HG03139 (cell line): ENCODE results near the gene OXGR1.
"Not testable (repeated sequence)": the region's sequence is repeated elsewhere in the genome, so short reads cannot be mapped to it uniquely, and the experiment has no call there.

Source experiments
- ATAC-seq: cut with Tn5 transposase; IDR thresholded peaks from one replicate; pipeline ENCODE4 v1.9.1; 2021; ENCODE audit not compliant: unreplicated experiment

The OXGR1 gene

DNA sequence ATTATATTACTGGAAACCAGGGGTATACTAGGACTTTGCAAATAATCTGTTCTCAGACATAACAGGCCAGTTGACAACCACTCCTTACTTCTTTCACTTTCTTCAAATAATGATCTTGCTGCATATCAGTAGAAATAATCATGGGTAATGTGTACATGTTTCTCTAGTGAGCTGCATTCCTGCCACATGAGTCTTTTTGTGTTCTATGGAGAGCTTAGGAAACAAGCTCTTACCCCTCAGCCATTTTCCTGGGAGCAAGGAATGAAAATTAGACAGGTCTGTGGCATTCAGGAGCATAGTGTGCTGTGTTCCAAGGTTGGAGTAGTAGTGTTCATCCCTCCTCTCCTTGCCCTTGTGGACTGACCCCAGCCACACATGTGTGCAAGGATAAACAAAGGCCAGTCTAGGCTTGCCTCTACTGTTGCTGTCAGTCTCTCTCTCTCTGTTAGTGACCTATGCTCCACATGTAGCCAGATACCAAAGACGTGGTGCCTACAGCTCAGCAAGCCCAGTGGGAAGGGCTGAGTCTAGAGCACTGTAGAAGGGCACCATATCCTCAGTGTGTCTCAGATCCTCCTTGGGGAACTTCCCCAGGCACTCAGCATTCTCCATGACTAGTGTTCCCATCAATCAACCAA lies 11.5 kb upstream of the OXGR1 start:
- no peak for ATAC-seq

DNA sequence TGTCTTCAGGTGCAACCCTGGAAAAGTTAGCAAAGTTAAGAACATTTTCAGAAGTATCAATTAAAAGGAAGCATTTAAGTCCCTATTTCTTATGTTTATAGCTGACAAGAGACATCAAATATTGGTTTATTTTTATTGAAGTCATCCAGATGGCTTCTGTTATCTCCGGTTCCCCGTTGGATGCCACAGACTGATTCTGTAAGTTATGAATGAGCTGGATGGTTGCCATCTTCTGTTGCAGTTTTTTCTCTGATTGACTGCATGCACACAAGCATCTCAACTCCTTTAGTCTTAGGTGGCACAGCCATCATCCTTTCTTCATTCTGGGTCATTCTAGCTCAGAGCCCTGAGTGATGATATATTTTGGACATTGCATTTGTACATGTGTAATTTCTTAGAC lies 10.6 kb upstream of the OXGR1 start:
- ATAC-seq, result no peak

DNA sequence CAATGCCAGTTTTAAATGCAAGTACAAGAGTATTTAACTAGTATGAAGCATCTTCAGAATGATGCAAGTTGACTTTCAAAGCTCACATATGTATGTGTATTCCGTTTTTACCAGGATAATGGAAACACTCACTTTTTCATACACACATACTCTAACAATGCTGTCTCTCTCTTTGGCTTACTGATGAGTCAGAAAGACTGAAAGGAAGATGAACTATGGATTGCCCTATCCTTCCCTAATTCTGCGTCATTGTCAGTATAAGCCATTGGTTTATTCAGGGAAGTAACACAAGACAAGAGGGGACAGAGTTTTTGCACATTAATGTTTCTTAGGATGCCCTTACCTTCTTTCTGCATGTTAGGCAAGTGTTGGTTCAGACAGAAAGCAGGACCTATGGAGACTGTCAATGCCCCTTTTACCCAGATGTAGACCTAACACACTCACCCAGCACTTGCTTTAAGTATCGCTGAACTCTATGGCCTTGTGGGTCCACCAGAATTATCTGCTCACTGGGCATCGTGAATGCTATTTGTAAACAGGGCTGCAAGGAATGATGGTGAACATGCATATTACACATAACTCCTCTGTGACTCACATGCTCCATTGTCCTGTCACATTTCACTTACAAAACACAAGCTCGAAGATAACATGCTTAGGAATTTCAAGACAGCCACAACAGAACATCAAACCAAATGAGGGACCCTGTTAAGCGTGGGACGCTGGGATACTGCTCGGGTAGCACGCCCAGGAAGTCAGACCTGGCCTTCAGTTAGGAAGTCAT lies 10.0 kb upstream of the OXGR1 start:
- ATAC-seq, result no peak

DNA sequence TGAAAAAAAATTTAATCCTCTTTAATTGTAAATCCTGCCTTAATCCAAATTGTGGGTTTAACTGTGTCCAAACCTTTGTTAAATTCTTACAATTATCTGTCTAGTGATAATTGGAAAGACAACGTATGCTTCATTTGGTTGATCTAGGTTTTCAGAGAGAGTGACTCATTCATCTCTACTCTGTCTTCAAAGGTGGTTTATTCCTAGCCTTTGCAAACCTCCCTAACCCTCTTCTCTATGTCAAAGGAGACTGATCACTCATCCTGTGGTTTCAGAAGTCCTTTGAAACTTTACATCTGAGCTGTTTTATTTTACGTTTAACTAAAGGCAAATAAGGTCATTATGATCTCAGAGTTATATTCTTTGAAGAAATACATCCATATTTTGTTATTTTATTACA lies 8.8 kb upstream of the OXGR1 start:
- no peak for ATAC-seq

DNA sequence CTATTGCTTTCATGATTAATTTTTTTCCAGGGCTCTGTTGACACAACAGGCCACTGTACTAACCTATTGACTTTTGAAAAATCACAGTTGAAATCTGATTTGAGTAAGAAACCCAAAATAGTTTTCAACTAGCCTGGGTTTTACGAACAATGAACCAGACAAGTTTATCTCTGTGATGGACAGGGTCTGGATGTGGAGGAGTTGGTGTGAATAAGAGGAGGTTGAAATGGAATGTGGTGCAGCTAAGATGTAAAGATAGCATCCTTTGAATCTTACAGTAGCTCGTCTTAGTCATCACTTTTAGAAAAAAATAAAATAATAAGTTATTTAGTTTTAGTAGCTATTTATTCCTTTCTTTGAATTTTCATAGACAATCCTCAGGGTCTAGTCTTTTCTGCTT lies 8.3 kb upstream of the OXGR1 start:
- ATAC-seq, result no peak

DNA sequence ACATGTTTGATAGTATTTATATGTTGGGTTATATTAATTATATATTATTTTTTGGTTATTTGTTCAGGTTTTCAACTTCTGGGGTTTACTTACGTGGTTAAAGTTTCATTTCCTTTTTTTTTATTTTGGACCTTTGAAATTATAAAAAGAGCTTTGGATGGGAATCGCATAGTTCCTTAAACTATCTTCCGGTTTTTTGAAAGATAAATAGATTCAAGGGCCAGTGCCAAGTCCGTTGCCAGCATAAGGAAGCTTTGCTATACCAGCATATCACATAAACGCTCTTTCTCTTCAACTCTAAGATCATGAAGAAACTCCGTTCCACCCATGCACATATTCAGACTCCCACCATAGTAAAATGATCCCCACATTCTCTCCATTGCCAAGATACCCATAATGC lies 7.4 kb upstream of the OXGR1 start:
- no peak for ATAC-seq

DNA sequence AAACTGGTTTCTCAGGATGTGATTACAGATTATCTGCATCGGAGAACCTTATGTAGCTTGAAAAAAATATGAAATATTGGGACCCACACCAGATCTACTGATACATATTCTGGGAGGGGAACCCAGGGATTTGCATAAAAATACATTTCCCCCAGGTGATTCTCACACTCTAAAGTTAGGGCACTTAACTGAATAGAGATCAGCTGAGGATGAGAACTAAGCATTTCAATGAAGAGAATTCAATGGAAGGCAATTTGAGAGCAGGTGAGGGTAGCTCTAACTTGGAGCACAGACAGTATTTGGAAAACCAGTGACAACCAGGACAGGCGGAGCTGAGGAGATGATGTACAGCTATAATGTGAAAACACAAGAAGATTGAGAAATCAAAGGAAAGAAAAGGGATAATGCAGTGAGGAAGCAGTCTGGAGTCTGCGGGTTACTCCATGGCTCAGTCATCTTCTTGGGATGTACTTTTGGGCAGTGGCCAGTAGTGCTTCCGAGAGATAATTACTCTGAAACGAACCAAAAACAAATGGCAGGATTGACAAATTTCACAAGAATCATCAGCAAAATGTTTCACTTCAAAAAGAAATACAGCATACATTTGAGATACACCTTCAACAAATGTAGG lies 6.1 kb upstream of the OXGR1 start:
- no peak for ATAC-seq

DNA sequence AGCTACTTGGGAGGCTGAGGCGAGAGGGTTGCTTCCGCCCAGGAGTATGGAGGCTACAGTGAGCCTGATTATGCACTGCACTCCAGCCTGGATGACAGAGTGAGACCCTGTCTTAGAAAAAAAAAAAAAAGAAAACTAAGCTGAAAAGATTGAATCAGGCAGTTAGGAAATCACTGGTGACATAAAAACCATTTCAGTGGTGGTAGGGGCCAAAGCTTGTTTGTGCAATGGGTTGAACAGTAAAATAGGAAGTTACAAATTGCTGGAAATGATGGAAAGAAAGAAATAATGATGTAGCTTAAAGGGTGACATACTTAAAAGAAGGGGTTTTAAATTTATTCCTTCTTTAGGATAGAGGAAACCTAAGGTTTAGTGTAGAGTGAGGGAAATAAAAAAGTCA lies 4.8 kb upstream of the OXGR1 start:
- no peak for ATAC-seq

DNA sequence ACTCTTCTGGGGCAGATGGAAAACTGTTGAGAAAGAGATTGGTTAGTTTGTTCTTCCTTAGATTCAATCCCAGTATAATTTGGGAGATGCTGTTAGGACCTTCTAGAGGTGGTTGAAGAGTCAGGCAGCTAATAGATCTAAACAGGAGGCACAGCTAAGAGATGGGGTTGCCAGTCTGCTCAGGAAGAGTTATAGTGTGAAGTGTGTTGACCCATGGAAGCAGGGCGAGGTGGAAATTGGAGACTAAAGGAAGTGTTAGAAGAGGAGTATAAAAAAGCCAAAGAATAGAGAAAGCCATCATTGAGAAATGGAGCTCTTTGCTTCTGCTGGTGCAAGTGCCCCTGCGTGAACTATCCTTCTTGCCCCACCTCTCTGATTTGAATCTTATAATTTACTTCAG lies 3.8 kb upstream of the OXGR1 start:
- ATAC-seq, result no peak

DNA sequence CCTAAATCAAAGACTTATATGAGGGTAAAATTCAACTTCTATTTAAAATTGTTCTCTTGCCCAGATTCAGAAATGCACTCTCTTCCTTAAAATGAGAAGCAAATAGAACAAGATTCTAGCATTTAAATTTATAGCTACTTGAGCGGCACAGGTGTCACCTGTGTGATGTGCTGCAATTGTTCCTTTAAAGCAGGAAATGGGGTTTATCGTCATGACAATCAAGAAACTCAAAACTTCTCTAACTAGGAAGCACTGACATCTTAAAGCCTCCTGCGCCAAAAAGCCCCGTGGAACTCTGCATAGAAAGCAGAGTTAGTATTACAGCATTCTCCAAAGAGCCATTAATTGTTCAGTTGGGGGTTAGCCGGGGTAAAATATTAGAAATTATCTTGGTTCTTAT lies 2.6 kb upstream of the OXGR1 start:
- no peak for ATAC-seq

DNA sequence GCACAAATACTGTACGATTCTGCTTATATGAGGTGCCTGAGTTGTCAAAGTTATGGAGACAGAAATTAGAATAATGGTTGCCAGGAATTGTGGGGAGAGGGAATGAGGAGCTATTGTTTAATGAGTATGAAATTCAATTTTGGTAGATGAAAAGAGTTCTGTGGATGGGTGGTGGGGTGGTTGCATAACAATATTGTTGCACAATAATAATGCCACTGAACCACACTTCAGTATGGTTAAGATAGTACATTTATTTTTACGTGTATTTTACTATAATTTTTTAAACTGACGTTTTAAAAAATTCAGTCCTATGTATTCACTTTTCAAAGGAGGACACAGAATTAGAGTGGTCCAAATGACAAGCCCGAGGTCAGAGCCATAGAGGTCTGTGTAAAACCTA lies 1.8 kb upstream of the OXGR1 start:
- ATAC-seq, result no peak

DNA sequence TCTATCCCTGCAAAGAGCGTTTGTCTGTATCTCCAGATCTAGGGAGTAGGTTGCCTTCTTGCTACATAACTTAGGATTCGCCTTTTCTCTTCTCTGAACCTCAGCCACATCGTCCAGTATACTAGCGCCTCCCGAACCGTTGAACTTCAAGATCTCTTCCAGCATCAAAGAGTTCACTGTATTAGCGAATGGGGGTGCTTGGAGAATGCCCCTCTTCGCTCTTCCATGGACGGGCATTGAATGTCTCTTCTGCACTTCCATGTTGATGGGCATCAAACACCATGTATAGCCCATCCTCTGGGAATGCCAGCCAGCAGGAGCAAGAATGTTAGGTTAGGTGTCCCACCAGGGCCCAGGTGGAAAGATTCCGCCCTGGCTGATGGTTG lies 575 bp upstream of the OXGR1 start:
- no peak for ATAC-seq

DNA sequence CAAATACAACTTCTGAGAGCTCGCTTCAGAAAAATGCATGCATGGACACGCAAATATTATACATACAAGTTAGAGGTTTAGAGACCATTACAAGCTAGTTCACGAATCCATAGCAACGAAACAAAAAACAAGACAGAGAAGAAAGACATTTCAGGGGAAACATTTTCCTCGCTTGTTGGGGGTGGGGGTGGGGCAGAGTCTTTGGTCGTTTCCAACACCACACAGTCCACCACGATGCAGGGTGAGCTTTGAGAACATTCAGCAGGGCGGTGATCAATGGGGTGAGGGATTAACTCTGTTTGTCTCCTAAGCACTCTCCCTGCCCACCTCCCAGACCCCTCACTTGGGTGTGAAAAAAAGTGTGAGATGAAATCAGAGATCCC lies 651 bp downstream of the OXGR1 start:
- no peak for ATAC-seq

DNA sequence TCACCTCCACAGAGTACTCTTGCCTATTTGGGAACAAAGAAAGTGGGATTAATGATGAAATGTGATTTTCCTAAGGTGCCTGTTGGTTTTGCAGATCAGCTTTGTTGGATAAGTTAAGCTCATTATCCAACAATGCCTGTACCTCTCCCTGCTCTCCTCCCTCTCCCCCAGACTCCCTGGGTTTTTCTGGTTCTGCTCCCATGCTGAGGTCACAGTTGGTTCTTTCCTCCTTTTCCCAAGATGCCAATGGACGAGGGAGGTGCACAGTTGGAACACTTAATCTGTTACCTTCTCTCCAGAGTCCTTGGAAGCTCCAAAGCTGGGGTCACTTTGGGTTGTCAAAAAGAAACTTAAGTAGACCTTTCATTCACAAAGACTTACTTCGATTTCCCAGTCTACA lies 1.6 kb downstream of the OXGR1 start:
- no peak for ATAC-seq

DNA sequence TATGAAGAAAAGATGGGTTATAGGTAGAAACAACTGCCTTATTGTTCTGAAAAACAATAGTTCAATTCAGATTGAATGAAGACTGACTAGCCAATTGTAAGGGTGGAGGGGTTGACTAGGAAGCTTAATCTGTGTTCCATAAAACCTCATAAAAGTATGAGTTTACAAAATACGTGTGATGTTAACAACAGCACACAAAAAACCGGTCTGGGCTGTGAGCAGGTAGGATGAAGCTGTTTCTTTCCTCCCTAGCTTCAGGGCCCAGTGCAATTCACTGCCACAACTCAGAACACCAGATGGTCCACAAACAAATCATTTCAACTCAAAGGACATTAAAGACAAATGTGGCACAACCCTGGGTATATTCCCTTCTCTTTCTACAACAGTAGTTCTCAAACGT lies 3.2 kb downstream of the OXGR1 start:
- ATAC-seq, result no peak

DNA sequence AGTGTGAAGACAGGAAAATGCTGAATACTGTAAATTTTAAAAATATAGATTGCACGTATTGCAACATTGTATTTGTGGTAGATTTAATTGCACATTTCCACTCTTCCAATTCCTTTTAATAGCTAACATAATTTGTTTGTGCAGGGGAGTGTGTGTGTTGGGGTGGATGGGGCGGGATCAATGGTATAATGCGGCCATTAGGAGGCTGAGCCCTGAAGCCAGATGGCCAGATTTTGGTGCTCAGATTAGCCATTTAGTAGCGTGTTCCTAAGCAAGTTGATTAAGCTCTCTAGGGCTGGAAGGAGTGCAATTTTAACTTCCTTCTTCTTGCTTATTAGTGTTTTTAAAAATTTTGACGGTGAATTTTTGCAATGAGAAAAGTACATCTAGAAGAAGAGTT lies 5.8 kb downstream of the OXGR1 start:
- no peak for ATAC-seq

DNA sequence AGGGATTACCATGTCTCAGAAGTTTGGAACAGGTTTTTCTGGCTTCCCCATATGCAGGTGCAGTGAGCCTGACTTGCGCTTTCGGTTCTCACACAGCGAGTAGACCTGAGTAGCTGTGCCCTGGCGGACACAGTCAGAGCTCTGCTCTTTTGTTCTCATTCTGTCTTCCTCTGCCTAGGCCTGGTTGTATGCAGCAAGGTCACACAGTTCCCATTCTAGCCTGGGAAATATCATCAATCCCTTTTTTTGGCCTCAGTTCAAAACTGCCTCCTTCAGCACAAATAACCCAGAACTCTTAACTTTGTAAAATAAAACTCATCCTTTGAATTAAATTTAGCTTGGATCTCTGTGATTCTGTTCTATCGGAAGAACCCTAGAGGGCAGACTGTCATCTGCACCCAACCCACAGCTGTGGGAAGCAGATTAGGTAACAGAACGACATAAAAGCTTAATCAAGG lies 10.2 kb downstream of the OXGR1 start:
- ATAC-seq, result peak; percentile 98

DNA sequence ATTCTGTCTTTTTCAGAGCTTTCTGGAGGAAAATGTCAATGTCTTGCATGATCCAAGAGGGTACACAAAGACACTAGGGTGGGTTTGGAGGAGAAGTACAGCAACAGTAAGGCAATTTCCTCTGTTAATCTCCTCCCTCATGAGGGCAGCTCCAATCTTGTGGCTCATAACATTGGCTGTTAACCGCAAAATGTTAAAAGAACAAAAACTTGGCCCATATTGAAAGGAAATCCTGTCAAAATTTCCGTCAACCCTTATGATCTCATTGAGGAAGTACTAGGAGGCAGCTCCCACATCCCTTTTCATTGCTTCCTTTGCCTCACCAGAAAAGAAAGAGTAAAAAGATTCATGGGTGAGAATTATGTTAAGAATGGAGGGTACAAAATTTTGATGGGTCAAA lies 11.6 kb downstream of the OXGR1 start:
- ATAC-seq, result no peak

DNA sequence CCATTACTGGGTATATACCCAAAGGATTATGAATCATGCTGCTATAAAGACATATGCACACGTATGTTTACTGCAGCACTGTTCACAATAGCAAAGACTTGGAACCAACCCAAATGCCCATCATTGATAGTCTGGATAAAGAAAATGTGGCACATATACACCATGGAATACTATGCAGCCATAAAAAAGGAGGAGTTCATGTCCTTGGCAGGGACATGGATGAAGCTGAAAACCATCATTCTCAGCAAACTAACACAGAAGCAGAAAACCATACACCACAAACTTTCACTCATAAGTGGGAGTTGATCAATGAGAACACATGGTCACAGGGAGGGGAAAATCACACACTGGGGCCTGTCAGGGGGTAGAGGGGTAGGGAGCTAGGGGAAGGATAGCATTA lies 14.4 kb downstream of the OXGR1 start:
- ATAC-seq, result not testable (repeated sequence)

DNA sequence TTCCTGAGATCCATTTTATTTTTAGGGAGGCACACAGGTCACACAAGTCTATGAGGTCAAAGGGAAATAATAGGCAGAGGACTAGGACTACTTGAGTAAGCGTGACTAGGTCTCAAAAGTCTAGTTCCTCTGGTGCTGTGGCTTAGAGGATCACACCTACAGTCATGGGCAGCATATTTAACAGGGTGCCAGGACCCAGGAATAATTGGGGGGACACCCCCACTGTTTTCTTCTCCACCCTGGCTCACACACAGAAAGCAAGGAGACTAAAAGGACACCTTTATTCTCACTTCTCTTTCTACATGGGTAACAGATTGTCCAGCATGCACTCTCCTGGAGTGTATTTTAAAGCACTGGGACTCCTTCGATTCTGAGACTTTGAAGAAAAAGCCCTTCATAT lies 26.2 kb downstream of the OXGR1 start:
- ATAC-seq, result no peak

DNA sequence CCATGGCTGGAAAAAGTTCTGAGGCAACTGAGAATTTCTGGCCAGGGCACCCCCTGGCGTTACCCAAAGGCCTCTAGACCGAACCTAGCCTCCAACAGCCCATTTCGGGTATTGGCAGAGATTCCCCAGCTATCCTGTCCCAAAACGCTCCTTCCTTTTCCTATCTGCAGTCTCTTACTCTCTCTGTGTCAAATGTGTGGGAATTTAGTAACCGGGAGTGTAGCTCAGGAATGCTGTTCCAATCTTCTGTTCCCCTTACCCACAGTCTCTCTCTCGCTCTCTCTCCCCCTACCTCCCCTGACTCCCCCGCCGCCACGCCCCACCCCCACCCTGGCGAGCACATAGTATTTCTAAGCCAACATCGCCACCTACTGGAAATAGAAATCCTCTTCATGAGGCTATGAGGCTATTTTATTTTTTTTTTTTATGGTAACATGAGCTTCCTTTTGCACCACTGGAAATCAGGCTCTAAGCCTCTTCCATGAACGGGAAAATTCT lies 27.0 kb downstream of the OXGR1 start:
- ATAC-seq, result no peak

DNA sequence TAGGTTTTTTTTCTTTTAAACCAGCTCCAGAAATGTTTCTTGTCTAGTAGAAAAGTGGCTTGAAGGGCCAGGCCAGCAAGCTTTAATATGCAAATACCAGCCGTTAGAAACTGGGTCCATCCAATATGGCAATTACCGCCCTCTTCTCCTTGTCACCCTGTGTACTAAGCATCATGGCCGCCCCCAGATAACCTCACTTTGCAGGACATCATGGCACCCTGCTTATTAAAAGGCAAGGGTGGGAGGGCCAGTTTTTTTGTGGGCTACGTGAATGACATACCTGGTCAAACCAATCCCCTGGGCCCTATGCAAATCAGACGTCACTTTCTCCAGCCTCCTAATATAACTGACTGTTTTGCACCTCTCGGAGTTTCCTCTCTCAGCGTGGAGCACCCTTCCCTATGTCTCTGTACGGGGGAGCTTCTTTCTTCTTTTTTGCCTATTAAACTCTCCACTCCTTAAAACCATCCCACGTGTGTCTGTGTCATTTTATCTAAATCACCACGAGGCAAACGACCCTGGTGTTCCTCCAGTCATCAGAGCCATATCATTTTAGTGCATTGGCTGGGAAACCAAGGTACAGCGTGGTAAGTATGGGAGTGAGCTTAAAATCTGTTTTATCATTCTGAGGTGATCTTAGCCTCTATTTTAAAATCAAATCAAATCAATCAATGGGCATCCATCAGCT lies 27.7 kb downstream of the OXGR1 start:
- ATAC-seq, result no peak
